Renal pelvis (tissue), 4 donors: ENCODE data around the gene CFAP221. TPM values are rescaled to one million over a fixed set of nuclear protein-coding genes. Genes with fewer than 3 reads are reported as not detected.
A peak's percentile ranks its signal among the peaks of the same experiment; 100 is the strongest.

ENCODE experiments used
- DNase-seq: peaks from one replicate; pipeline ENCODE4 v3.0.0-alpha.2; 2013
- polyA plus RNA-seq, 3 donors: library from polyadenylated mRNA; unstranded; fragments of 120-200 nt; gene quantifications; one replicate each; pipeline ENCODE4 v1.2.1, GENCODE V29; 2013; ENCODE audit not compliant: insufficient read length in 3 of 3

Gene CFAP221
- polyA plus RNA-seq, 3 donors, result 18.5 to 35.1 (median 30.2) TPM

DNA sequence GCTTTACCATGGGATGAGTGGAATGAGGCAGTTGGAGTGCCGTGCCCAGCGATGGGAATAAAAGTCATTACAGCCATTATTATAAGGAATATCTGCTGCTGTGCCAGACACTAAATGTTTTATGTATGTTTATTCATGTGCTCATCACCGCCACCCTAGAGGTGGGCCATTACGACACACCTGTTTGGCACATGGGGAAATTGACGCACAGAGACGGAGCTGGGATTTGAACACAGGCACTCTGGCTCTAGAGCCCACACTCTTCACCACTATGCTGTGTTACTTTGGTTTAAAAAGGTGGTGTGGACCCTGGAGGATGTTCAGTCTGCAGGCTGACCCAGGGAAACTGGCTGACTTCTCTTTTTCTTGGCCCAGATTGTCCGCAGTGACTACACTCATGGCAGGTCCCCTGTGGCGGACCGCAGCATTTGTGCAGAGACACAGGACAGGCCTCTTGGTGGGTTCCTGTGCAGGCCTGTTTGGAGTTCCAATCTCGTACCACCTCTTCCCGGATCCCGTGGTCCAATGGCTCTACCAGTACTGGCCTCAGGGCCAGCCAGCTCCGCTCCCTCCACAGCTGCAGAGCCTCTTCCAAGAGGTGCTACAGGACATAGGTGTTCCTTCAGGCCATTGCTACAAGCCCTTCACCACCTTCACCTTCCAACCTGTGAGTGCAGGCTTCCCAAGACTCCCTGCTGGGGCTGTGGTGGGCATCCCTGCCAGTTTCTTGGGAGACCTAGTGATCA is 136.4 kb downstream of the CFAP221 start:
- no peak for DNase-seq

DNA sequence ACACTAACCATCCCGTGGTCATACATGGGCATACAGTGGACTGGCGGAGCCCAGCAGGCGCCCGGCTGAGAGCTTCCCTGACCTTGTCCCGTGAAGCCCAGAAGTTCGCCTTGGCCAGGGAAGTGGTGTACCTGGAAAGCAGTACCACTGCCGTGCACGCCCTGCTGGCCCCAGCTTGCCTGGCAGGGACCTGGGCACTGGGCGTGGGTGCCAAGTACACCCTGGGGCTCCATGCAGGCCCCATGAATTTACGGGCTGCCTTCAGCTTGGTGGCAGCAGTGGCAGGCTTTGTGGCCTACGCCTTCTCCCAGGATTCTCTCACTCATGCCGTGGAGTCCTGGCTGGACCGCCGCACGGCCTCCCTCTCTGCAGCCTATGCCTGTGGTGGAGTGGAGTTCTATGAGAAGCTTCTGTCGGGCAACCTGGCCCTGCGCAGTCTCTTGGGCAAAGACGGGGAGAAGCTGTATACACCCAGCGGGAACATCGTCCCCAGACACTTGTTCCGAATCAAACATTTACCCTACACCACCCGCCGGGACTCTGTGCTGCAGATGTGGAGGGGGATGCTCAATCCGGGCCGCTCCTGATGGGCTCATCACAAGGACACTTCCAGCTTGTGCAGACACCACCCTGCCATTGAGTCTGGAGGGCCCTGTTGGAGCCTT is 137.1 kb downstream of the CFAP221 start:
- DNase-seq, result no peak

DNA sequence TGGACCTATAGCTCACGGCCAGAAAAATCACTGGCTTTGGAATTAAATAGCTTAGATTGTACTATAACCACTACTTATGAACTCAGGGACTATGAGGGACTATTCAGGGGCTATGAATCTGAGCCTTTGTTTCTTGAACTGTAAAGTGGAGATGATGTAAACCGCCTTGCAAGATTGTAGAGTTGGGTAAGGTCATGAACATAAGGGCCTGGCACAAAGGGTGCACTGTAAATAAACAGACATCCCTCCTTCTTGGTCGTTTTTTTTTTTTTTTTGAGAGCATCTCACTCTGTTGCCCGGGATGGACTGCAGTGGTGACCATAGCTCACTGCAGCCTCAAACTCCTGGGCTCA is 137.6 kb downstream of the CFAP221 start:
- DNase-seq, result no peak

DNA sequence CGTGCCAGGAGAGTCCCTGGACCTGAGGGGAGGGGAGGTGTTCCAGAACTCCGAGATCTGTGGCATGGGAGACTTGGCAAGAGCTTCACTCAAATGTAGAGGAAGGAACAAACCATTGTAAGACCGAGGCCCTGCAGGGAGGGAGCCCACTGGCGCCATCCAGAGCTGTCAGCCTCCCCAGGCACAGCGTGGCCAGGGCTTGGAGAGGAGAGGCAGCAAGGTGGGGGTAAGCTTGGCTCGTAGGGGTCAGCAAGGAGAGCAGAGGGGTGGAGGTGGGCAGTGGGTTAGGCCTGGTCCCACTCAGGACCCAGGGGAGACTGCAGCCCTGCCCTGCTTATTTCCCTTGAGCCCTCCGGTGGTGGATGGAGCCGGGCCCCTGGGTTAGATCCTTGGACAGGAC is 138.3 kb downstream of the CFAP221 start:
- no peak for DNase-seq

DNA sequence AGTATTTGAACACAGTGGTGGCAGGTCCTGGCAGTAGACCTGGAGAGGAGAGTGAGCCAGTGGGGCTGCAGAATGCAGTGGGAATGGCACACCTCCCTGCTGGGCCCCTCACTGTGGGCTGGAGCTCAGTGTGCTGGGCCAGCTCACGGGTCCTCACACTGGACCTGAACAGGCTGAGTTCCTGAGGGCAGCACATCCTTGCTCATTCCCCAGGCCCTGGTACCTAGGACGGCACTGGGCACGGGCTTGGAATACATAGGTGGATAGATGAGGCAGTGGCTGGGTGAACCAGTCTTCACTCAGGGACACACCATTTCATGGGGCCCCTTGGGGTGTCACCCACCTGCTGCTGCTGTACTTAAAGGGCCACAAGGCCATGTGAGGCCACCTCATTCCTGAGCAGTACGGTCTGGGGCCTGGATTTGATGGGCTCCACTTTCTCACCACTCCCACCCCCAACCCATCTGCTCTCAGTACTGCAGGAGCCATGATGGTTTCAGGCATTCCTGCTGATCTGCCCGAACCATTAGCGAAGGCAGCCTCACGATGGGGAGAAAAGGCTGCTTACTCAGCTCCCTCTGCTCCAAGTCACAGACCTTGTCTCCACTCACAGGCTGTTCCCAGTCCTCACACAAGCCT is 138.9 kb downstream of the CFAP221 start:
- DNase-seq, result no peak

DNA sequence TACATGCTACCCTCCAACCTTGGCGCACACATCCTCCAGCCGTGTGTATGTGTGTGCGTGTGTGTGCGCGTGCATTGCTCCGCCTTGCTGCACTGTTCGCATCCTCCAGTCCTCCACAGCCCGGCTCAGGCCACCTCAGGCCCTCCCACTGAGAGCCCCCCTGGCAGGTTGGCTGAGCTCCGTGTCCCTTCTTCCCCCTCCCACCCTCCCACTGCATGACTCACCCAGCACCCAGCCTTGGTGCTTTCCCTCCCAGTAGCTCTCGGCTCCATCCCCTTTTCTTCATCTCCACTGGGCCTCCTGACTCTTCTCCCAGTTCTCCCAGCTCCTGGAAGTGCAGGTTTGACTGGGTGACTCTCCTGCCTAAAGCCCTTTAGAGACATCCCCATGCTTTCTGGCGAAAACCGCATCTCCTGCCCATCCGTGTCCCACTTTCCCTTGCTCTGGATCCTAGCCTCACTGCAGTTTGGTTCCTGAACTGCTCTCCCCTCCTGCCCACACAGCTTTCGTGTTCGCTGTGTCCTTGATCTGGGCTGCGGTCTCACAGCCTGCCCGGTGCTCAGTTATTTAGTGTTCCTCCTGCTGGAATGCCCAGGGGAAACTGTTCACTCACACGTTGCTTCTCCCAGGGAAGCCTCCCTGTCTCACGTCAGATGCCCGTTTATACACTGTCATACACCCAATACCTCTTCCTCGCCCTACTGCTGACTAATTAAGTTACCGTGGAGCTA is 139.6 kb downstream of the CFAP221 start:
- peak; percentile 47 for DNase-seq

DNA sequence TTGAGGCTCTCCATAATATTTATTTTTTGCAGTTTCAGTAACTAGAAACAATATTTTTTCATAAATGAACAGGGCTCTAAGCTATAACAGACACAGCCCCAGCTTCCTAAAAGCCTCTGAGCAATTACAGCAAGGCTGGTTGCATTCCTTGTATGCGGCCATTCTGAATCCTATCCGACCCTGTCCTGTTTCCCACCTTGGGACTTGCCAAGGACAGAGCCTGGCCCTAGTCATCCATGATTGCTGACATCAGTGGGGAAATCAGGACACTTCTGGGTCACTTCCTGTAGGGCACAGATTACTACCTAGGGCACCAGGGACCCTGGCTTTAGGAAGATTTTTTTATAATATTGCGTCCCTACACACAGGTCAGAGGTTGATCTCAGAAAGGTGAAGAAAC is 140.3 kb downstream of the CFAP221 start:
- no peak for DNase-seq

DNA sequence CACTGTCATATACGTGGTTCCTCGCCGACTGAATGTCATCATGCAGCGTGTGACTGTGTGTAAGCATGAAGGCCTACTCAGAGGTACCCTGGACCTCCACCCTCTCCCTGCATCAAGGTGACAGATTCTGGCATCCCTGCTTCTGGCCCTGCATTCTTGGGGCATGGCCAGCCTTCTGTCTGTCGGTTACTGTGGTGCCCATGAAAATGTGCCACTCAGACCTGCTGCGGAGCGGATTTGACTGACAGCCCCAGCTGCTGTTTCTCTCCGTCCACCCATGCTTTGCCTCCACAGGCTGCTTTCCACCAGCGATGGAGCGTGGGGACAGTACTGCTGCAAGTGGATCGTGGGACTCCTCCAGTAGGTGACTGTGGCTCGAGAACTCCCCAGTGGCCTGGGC is 144.4 kb downstream of the CFAP221 start:
- DNase-seq, result no peak

DNA sequence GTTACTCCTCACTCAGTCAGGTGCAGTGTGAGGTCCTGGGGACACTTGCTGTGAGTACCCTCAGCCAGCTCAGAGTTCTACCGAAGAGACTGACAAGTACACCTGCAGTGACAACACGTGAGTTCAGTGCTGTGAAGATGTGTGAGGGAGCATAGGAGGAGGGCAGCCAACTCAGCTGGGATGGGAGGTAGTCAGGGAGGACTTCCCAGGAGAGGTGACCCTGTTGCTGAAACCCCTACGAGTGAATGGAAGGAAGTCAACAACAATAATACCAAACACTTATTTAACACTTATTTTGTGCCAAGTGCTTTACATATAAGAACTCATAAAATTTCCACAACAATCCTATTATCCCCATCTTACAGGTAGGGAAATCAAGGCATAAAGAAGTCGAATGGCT is 145.0 kb downstream of the CFAP221 start:
- no peak for DNase-seq

DNA sequence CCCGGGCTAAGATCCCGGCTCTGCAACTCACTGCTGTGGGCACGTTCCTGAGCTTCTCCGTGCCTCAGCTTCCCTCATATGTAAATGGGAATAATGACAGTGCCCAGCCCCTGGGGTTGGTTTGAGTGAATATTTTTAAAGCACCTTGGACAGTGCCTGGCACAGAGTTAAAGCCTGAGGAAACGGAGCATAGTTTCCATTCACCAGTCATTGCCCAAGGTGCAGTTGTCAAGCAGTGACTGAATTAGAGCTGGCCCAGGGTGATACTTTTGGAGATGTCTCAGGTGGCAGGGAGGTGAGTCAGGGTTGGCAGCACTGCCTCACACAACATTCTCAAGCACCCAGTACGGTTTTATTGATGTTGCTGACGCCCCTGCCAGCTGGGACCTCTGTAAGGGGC is 146.9 kb downstream of the CFAP221 start:
- DNase-seq, result no peak

DNA sequence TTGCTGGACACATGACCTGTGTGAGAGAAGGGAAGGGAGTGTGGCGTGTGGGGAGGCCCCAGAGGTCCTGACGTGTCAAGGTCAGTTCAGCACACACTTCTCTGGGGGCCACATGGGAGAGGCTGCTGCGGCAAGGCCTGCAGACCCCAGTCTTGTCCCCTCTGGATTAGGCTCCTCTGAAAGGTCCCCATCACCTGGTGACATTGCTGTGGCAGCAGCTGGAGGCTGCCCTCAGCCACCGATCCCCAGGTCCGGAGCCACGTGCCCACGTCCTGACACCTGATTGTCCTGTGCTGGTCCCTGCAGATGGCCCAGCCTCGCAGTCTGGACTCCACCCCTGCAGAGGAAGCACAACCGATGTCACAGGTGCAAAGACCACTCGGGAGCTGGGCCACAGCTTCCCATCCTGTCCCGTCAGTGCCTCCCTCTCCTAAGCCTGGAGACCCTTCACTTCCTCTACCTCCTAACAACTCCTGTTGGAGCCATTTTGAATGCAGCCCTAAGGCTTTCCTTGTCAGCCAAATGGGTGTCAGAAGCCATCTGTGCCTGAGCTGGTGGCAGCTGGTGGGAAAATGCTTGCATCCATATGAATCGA is 147.5 kb downstream of the CFAP221 start:
- DNase-seq, result no peak

DNA sequence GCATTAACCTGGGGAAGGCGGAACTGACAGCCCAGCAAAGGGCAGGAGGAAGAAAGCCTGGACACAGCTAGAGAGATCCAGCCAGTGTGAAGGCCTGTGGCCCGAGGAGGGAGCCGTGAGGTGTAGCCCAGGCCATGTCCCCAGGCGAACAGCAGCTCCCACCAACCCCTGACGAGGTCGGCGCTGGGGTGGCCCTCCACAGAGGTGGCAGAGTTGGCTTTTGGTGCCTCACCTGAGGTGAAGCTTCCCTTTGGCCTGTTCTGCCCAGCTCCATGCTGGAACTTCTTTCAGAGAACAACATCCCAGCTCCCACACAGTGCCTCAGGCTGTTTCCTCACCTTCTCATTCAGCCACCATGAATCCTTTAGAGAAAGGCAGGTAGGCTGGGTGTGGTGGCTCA is 148.1 kb downstream of the CFAP221 start:
- DNase-seq, result no peak

DNA sequence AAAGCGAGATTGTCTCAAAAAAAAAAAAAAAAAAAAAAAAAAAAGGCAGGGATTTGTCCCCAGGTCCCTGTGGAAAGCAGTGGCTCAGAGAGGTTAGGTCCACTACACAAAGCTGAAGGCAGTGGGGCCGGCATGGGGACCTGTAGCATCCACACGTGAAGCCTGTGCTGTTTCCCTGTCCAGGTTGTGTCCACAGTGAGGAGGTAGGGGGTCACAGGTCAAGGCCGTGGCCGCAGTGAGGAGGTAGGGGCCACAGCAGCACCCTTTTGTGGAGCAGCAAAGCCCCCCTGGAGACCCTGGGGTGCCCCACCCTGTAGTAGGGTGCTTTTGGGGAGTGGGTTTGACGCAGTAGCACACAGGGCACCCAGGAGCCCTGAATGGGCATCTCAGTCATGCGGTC is 148.7 kb downstream of the CFAP221 start:
- no peak for DNase-seq

DNA sequence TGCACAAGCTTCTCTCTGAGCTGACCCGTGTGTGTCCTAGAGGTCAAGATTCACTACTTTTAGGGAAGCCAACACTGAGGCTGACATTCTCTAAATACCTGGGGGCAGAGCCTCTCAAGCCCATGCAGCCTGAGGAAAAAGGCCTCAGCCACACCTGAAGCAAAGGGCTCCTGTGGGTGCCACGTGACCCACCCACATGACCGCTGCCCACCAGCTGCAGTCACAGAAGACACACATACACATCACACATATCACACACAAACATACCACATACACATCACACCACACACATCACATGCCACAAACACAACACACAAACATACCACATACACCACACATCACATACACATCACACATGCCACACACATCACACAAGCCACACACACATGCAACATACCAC is 149.3 kb downstream of the CFAP221 start:
- no peak for DNase-seq

DNA sequence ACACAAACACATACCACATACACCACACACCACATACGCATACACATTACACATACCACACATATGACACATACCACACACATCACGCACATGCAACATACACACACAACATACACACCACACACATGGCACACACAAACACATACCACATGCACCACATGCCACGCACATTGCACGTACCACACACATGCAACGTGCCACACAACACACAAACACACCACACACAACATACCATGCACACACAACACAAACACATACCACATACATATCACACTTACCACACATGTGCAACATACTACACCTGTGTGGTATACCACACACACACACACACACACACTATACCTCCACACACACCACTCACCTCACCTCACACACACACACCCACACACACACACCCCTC is 149.7 kb downstream of the CFAP221 start:
- DNase-seq, result no peak

DNA sequence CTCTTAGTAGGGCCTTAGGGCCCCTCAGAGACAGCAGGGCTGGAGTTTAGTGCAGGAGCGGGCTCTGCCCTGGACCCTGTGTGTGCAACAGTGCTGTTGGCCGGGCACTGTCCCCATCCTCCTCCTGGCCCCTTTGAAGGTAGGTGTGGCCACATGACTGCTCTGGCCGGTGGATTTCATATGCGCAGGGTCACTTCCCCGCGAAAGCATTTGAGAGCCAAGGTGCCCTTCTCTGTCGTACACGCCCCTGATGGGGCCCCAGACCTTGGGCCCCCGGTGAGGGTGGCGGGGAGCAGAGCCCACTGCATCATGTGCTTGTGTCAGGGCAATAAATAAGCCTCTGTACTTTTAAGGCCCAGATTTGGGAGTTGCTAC is 150.2 kb downstream of the CFAP221 start:
- DNase-seq, result no peak

DNA sequence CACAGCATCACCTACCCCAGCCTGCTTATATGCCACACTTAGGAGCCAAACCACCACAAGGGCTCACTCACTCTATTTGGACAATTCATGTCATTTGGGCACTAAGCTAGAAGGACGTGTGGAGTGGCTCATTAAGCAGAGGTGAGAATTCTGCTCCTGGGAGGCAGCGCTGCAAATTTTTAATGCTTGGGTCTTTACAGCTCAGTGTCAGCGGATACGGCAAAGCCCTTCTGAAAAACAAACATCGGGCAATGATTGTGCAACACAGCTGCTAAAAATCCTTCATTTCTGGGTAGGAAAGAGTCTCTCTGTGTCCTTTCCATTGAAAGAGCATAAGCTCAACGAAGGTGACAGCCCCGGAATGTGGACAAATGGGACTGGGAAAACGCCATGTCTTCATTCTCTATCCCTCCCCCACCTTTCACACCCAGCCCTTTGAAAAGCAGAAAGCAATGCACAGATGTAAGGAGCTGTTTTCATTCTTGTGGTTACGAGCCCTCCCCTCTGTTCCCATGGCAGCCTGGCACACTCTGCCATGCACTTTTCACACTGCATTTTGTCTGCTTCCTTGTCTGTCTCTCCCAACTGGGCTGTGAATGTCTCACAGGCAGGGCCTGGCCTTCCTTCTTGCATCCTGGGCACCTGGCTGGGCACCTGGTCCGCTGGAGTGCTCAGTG is 150.7 kb downstream of the CFAP221 start:
- DNase-seq, result peak; percentile 51

DNA sequence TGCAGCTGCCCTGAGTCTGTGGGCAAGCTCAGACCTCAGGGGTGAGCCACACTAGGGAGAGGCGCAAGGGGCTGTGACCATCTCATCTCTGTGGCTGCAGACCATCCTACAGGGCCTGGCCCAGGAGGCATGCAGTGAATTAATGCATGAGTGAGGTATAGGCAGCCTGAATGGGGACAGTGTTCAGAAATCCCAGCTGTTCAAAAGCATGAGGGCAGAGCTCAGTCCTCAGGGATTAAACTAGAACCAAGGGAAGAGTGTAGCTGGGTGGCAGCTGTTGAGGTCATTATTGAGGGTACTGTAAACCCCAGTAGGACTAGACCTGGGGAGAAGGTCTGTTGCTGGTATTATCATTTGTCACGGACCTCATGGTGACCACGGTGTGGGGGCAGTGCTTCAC is 151.8 kb downstream of the CFAP221 start:
- DNase-seq, result no peak

DNA sequence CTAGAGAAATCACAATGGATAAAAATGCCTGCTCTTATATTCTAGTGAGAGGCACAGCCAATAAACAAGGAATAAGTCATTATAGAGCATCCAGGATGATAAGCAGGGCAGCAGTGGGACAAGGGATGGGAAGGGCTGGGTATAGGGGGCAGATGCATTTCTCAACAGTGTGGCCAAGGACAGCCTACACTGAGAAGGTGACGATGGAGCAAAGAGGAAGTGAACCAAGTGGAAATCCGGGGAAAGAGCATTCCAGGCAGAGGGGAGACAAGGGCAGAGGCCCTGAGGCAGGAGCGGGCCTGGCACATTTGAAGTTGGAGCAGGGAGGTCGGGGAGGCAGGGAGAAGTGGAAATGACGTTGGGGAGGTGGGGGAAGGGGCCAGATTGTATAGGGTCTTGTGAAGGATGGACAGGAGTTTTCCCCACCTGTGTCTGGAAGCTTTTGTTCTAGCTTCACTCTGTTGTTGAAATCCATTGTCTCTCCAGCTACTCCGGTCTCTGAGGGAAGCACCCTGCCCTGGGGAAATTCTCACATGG is 152.3 kb downstream of the CFAP221 start:
- DNase-seq, result no peak

DNA sequence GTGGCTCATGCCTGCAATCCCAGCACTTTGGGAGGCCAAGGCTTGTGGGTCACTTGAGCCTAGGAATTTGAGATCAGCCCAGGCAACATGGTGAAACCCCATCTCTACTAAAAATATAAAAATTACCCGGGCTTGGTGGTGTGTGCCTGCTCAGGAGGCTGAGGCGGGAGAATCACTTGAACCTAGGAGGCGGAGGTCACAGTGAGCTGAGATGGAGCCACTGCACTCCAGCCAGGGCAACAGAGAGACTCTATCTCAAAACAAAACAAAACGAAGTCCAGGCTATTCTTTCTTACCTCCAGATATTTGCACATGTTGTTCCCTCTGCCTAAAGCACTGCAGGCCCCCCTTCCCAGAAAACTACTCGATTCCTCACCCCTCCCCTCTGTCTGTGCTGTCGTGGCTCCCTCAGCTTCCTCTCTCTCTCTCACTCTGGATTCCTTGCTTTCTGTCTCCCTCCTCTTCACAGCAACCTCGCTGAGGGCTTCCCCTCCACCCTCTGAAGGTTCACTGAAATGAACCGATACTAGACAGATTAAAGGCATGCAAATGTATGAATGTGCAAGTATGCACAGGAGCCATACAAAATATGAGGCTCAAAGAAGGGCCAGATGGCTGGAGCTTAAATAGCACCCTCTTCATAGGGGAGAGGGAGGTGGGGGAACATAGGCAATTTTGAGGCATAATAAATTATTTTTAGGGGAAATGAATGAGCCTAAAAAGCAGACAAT is 153.2 kb downstream of the CFAP221 start:
- no peak for DNase-seq

DNA sequence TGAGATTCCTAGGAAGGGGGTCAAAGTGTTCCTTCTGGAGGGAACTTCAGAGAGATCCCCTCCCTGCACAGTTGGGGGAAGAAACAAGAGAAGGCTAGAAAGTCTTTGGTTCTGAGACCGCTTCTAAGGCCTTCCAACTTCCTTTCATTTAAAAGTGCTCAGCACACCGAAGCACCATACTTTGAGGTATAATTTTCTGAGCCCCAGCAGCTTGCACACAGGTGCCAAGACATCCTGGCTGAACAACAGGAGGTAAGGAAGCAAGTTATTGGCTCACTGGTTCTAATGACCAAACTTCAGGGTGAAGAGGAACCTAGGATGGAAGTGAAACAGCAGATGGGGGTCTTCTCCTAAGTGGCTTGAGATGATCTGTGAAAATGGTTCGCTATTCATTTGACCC is 154.0 kb downstream of the CFAP221 start:
- no peak for DNase-seq
